HG03097 (cell line): Measurements from ENCODE around the gene SPPL2A.
"Not testable (repeated sequence)": the region's sequence is repeated elsewhere in the genome, so short reads cannot be mapped to it uniquely, and the experiment has no call there.

ENCODE experiments used
- ATAC-seq: cut with Tn5 transposase; IDR thresholded peaks from one replicate; pipeline ENCODE4 v1.9.1; 2021; ENCODE audit not compliant: unreplicated experiment, low FRiP score

The SPPL2A gene

GRCh38 chr15:50765195-50765967, at the start of gene SPPL2A:
Gene SPPL2A, minus strand, starts transcription at chr15:50765706. Its CDS starts 173 bp downstream, at chr15:50765533.
- ATAC-seq = peak; percentile 85

- ATAC-seq = no peak
Measured at GRCh38 chr15:50814634-50815033, 49.1 kb upstream of the SPPL2A start.

GRCh38 chr15:50813865-50814264, 48.4 kb upstream of the SPPL2A start:
- ATAC-seq = no peak

- ATAC-seq = no peak
Measured at GRCh38 chr15:50813089-50813488, 47.6 kb upstream of the SPPL2A start.

GRCh38 chr15:50812181-50812506, 46.6 kb upstream of the SPPL2A start:
- ATAC-seq = not testable (repeated sequence)

GRCh38 chr15:50811461-50812180, 46.1 kb upstream of the SPPL2A start:
- not testable (repeated sequence) for ATAC-seq

- ATAC-seq = no peak
Measured at GRCh38 chr15:50810128-50810527, 44.6 kb upstream of the SPPL2A start.

- no peak for ATAC-seq
Measured at GRCh38 chr15:50808728-50809127, 43.2 kb upstream of the SPPL2A start.

GRCh38 chr15:50803479-50804180, 38.1 kb upstream of the SPPL2A start:
- ATAC-seq = no peak

GRCh38 chr15:50800715-50801114, 35.2 kb upstream of the SPPL2A start:
- no peak for ATAC-seq

- no peak for ATAC-seq
Measured at GRCh38 chr15:50798684-50799083, 33.2 kb upstream of the SPPL2A start.

- no peak for ATAC-seq
Measured at GRCh38 chr15:50797926-50798325, 32.4 kb upstream of the SPPL2A start.

GRCh38 chr15:50791486-50791885, 26.0 kb upstream of the SPPL2A start:
- no peak for ATAC-seq

- no peak for ATAC-seq
Measured at GRCh38 chr15:50790778-50791453, 25.4 kb upstream of the SPPL2A start.

GRCh38 chr15:50786871-50787270, 21.4 kb upstream of the SPPL2A start:
- ATAC-seq = no peak

GRCh38 chr15:50786438-50786837, 20.9 kb upstream of the SPPL2A start:
- no peak for ATAC-seq

- ATAC-seq = no peak
Measured at GRCh38 chr15:50783895-50784294, 18.4 kb upstream of the SPPL2A start.

- no peak for ATAC-seq
Measured at GRCh38 chr15:50783411-50783810, 17.9 kb upstream of the SPPL2A start.

GRCh38 chr15:50778086-50778485, 12.6 kb upstream of the SPPL2A start:
- no peak for ATAC-seq

GRCh38 chr15:50777042-50777441, 11.5 kb upstream of the SPPL2A start:
- ATAC-seq = no peak

GRCh38 chr15:50774450-50774849, 8.9 kb upstream of the SPPL2A start:
- no peak for ATAC-seq
